Measurements from ENCODE around the gene TAS2R10.
"Not testable (repeated sequence)": the region's sequence is repeated elsewhere in the genome, so short reads cannot be mapped to it uniquely, and the experiment has no call there.

The TAS2R10 gene

GRCh38 chr12:10826258-10826657 is at the start of gene TAS2R10:
TSS of gene TAS2R10 (minus strand) at chr12:10826358. CDS start at chr12:10826269, 89 bp downstream.
- no peak for DNase-seq (ENCODE audit: low spot score)

- no peak for DNase-seq (ENCODE audit: low spot score)
Observed at GRCh38 chr12:10873378-10873777, 47.2 kb upstream of the TAS2R10 start.

GRCh38 chr12:10867381-10867780 is 41.2 kb upstream of the TAS2R10 start:
- no peak for DNase-seq (ENCODE audit: low spot score)

GRCh38 chr12:10863512-10864218 is 37.5 kb upstream of the TAS2R10 start:
- no peak for DNase-seq (ENCODE audit: low spot score)

GRCh38 chr12:10861366-10861765 is 35.2 kb upstream of the TAS2R10 start:
- no peak for DNase-seq (ENCODE audit: low spot score)

- DNase-seq (ENCODE audit: low spot score) = no peak
Observed at GRCh38 chr12:10855807-10856206, 29.6 kb upstream of the TAS2R10 start.

GRCh38 chr12:10853776-10854175 is 27.6 kb upstream of the TAS2R10 start:
- DNase-seq (ENCODE audit: low spot score) = no peak

- no peak for DNase-seq (ENCODE audit: low spot score)
Observed at GRCh38 chr12:10851243-10851858, 25.2 kb upstream of the TAS2R10 start.

GRCh38 chr12:10849425-10849878 is 23.3 kb upstream of the TAS2R10 start, which contains the start of gene PRR4:
TSS of gene PRR4 (minus strand) at chr12:10849475. CDS start at chr12:10849437, 38 bp downstream.
- no peak for DNase-seq (ENCODE audit: low spot score)

- no peak for DNase-seq (ENCODE audit: low spot score)
Observed at GRCh38 chr12:10847744-10848143, 21.6 kb upstream of the TAS2R10 start.

GRCh38 chr12:10842862-10843261 is 16.7 kb upstream of the TAS2R10 start:
- DNase-seq (ENCODE audit: low spot score) = no peak

- DNase-seq (ENCODE audit: low spot score) = no peak
Observed at GRCh38 chr12:10838461-10838860, 12.3 kb upstream of the TAS2R10 start.

- DNase-seq (ENCODE audit: low spot score) = no peak
Observed at GRCh38 chr12:10829994-10830393, 3.8 kb upstream of the TAS2R10 start.

- DNase-seq (ENCODE audit: low spot score) = no peak
Observed at GRCh38 chr12:10824957-10825356, 1.2 kb downstream of the TAS2R10 start.

- DNase-seq (ENCODE audit: low spot score) = no peak
Observed at GRCh38 chr12:10811883-10812536, 14.1 kb downstream of the TAS2R10 start.

GRCh38 chr12:10810068-10810467 is 16.1 kb downstream of the TAS2R10 start, which contains the start of gene TAS2R9:
TSS of gene TAS2R9 (minus strand) at chr12:10810168. CDS start at chr12:10810075, 93 bp downstream.
- no peak for DNase-seq (ENCODE audit: low spot score)

GRCh38 chr12:10807186-10807585 is 19.0 kb downstream of the TAS2R10 start, which contains the start of gene TAS2R8:
TSS of gene TAS2R8 (minus strand) at chr12:10807286. CDS start at chr12:10806980, 306 bp downstream.
- DNase-seq (ENCODE audit: low spot score) = no peak

GRCh38 chr12:10802587-10802986 is 23.6 kb downstream of the TAS2R10 start, which contains the start of gene TAS2R7:
TSS of gene TAS2R7 (minus strand) at chr12:10802627. CDS start at chr12:10802570, 57 bp downstream.
- DNase-seq (ENCODE audit: low spot score) = no peak

GRCh38 chr12:10801741-10802140 is 24.4 kb downstream of the TAS2R10 start:
- DNase-seq (ENCODE audit: low spot score) = no peak

- DNase-seq (ENCODE audit: low spot score) = no peak
Observed at GRCh38 chr12:10794222-10794621, 31.9 kb downstream of the TAS2R10 start.

- DNase-seq (ENCODE audit: low spot score) = not testable (repeated sequence)
Observed at GRCh38 chr12:10791769-10792168, 34.4 kb downstream of the TAS2R10 start.

- DNase-seq (ENCODE audit: low spot score) = no peak
Observed at GRCh38 chr12:10783252-10783651, 42.9 kb downstream of the TAS2R10 start.

GRCh38 chr12:10779103-10779502 is 47.1 kb downstream of the TAS2R10 start:
- DNase-seq (ENCODE audit: low spot score) = no peak
